ENCODE measurements around the gene ATXN1. TPM values are rescaled to one million over a fixed set of nuclear protein-coding genes. Genes with fewer than 3 reads are reported as not detected.

ATXN1 gene
- polyA plus RNA-seq, 1 donor, result 13.6 TPM

DNA sequence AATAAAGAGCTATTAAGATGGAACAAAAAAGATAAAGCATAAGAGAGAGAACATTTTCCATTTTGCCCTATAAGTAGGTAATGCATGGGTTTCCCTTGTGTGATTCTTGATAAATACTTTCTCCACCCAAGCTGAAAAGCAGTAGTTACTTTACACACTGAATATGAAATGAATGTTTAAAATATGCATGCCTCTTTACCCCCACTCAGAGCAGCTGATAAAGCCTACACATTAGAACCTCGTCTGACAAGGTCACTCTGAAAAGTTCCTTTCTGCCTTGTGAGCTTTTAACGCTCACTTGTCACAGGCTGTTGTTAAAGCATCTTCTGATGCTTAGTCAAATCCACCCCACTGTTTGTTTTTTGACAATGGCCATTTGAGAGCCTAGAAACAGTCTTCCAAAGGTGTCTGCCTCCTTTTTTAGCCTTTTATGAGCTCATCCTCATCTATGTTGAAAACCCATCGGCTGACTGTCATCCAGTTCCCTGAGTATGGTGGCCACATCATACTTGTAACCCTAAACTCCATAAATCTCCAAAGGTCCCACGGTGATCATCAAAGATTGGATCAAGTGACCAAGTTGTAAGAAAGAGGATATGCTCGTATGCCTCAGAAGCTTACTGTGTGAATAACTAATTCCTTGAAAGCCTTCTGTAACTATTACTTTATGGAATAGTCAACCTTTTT is 102.8 kb downstream of the ATXN1 start:
- no CpG with 5 or more reads among the region's 5 CpGs for WGBS (ENCODE audit: insufficient coverage, low lambda C conversion rate)
- no peak for DNase-seq
- no peak overlapping the region for H3K4me3 ChIP-seq (ENCODE audit: low read length)
- H3K4me1 ChIP-seq (ENCODE audit: control insufficient read depth, insufficient read depth, low read length), result no peaks in the 10 kb centered on the region
- H3K27ac ChIP-seq (ENCODE audit: low read length), result no peak overlapping the region
- H3K9me3 ChIP-seq (ENCODE audit: control insufficient read depth, low read depth, low read length), result peaks cover 5% of the 10 kb centered on the region
- H3K36me3 ChIP-seq (ENCODE audit: control insufficient read depth, insufficient read depth, low read length), result peaks cover 29% of the 10 kb centered on the region
- no peaks in the 10 kb centered on the region for H3K27me3 ChIP-seq (ENCODE audit: control insufficient read depth, insufficient read depth, low read length)

DNA sequence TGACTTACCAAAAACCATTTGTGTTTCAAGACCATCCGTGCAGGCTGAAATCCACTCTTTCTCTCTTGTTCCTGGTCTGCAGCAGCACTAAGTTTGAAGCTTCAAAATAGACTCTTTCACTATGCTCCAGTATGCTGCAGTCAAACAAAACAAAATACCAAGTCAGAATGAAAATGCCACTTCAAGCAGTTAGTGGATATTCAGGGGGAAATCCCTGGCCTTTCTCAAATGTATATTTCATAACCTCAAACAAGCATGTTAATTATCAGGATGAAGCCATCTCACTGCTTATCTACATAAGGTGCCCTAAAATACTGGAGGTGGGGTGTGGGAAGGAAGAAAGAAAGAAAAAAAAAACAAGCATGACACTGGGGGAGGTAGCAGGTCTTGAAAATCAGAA is 103.5 kb downstream of the ATXN1 start:
- Histone ChIP-seq H3K27me3 (ENCODE audit: control insufficient read depth, insufficient read depth, low read length) (no peaks in the 10 kb centered on the region), H3K4me3 (ENCODE audit: low read length) (no peak overlapping the region), H3K4me1 (ENCODE audit: control insufficient read depth, insufficient read depth, low read length) (no peaks in the 10 kb centered on the region), H3K9me3 (ENCODE audit: control insufficient read depth, low read depth, low read length) (peaks cover 5% of the 10 kb centered on the region), H3K36me3 (ENCODE audit: control insufficient read depth, insufficient read depth, low read length) (peaks cover 35% of the 10 kb centered on the region), H3K27ac (ENCODE audit: low read length) (no peak overlapping the region)
- no CpG with 5 or more reads among the region's 1 CpG for WGBS (ENCODE audit: insufficient coverage, low lambda C conversion rate)
- no peak for DNase-seq

DNA sequence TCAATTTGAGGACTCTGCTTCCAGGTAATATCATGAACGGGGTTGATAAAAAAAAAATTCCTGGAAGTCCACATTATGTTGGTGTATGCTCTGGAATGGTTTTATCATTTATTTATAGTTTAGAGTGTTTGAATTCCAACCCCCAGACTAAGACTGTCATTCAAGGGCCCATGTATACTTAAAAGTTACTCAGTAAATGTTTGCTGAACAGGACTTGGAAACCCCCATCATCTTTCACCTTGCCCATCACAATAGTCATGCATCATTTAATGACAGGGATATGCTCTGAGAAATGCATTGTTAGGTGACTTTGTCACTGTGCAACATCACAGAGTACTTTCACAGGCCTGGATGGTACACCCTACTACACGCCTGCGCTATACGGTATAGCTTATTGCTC is 104.8 kb downstream of the ATXN1 start:
- no CpG with 5 or more reads among the region's 4 CpGs for WGBS (ENCODE audit: insufficient coverage, low lambda C conversion rate)

DNA sequence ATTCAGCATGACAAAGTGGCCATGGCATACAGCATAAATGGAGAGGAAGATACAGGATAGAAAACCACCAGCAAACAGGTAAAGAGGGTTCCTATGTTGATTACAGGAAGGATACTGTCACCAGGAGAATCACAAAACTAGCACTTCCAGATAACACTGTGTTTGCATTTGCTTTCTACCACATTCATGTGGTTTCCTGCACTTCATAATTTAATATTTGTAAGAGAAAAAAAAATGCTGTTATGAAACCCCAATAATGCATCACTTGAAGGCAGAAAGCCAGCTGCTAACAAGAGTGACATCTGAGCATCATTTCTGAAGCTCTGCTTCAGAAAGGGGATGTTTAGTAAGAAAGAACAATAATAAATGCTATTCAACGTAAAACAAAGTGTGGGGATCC is 106.6 kb downstream of the ATXN1 start:
- H3K9me3 ChIP-seq (ENCODE audit: control insufficient read depth, low read depth, low read length), result no peaks in the 10 kb centered on the region
- DNase-seq, result no peak
- H3K27ac ChIP-seq (ENCODE audit: low read length), result no peak overlapping the region
- no CpG with 5 or more reads among the region's 1 CpG for WGBS (ENCODE audit: insufficient coverage, low lambda C conversion rate)
- peaks cover 37% of the 10 kb centered on the region for H3K36me3 ChIP-seq (ENCODE audit: control insufficient read depth, insufficient read depth, low read length)
- no peak overlapping the region for H3K4me3 ChIP-seq (ENCODE audit: low read length)
- no peaks in the 10 kb centered on the region for H3K4me1 ChIP-seq (ENCODE audit: control insufficient read depth, insufficient read depth, low read length)
- no peaks in the 10 kb centered on the region for H3K27me3 ChIP-seq (ENCODE audit: control insufficient read depth, insufficient read depth, low read length)

More for the DNA sequence above, 104.8 kb downstream of the ATXN1 start:
- H3K27ac ChIP-seq (ENCODE audit: low read length), result no peak overlapping the region
- no peaks in the 10 kb centered on the region for H3K4me1 ChIP-seq (ENCODE audit: control insufficient read depth, insufficient read depth, low read length)
- DNase-seq, result no peak
- H3K9me3 ChIP-seq (ENCODE audit: control insufficient read depth, low read depth, low read length), result peaks cover 2% of the 10 kb centered on the region
- H3K36me3 ChIP-seq (ENCODE audit: control insufficient read depth, insufficient read depth, low read length), result peaks cover 39% of the 10 kb centered on the region
- H3K4me3 ChIP-seq (ENCODE audit: low read length), result no peak overlapping the region
- H3K27me3 ChIP-seq (ENCODE audit: control insufficient read depth, insufficient read depth, low read length), result no peaks in the 10 kb centered on the region

DNA sequence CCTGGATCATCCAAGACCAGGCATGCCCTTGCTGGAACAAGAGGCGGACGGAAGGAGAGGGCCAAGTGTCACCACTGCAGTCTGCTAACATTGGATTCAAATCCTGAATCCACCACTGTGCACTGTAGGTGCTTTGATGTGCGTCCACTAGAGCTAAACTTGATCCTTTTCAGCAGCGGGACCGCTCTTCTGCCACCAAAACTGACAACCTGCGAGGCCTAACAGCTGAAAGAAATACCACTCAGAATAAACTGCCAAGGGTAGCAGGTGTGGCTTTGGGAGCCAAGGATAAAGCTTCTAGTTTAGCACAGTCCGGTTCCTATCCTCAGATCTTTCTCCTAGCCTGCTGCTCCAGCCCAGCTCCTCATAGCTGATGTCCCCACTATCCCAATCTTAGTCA is 108.0 kb downstream of the ATXN1 start:
- no peak for DNase-seq
- Histone ChIP-seq H3K4me1 (ENCODE audit: control insufficient read depth, insufficient read depth, low read length) (no peaks in the 10 kb centered on the region), H3K27ac (ENCODE audit: low read length) (no peak overlapping the region), H3K27me3 (ENCODE audit: control insufficient read depth, insufficient read depth, low read length) (no peaks in the 10 kb centered on the region), H3K9me3 (ENCODE audit: control insufficient read depth, low read depth, low read length) (no peaks in the 10 kb centered on the region), H3K4me3 (ENCODE audit: low read length) (no peak overlapping the region), H3K36me3 (ENCODE audit: control insufficient read depth, insufficient read depth, low read length) (peaks cover 37% of the 10 kb centered on the region)
- WGBS (ENCODE audit: insufficient coverage, low lambda C conversion rate), result no CpG with 5 or more reads among the region's 7 CpGs

DNA sequence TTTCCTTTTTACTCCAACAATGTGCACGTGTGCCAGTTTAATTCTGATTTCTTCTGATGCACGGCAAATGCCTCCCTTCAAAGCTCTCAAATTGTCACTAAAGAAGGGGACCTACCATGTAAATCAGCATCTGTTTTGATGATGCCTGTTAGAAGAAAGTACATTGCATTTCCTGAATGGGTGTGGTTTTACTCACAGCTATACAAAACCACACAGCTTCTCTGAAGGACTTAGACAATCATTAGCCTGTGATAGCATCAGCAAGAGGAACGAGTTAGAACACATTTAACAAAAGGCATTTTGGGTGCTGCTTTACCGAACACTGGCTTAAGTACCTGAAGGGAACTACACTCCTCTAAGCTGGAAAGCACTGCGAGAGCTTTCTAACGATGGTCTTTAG is 109.4 kb downstream of the ATXN1 start:
- Histone ChIP-seq H3K4me1 (ENCODE audit: control insufficient read depth, insufficient read depth, low read length) (no peaks in the 10 kb centered on the region), H3K4me3 (ENCODE audit: low read length) (no peak overlapping the region), H3K27ac (ENCODE audit: low read length) (no peak overlapping the region), H3K9me3 (ENCODE audit: control insufficient read depth, low read depth, low read length) (no peaks in the 10 kb centered on the region), H3K27me3 (ENCODE audit: control insufficient read depth, insufficient read depth, low read length) (no peaks in the 10 kb centered on the region), H3K36me3 (ENCODE audit: control insufficient read depth, insufficient read depth, low read length) (peaks cover 35% of the 10 kb centered on the region)
- WGBS (ENCODE audit: insufficient coverage, low lambda C conversion rate), result 100% methylated on average over 2 of the region's 6 CpGs
- DNase-seq, result no peak

DNA sequence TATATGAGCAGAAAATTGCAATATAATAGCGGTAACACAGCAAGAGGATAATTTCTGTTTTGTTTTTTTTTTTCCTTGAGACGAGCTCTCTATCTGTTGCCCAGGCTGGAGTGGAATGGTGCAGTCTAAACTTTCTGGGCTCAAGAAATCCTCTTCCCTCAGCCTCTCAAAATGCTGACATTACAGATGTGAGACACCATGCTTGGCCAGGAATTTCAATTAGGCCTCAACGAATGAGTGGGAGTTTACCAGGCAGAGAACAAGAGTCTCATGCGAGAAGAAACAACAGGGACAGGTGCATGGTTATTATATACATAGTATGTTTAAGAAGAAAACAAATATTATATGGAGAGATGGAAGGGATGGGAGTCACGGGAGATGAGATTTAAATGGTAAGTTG is 111.4 kb downstream of the ATXN1 start:
- H3K36me3 ChIP-seq (ENCODE audit: control insufficient read depth, insufficient read depth, low read length), result peaks cover 21% of the 10 kb centered on the region
- H3K4me3 ChIP-seq (ENCODE audit: low read length), result no peak overlapping the region
- H3K9me3 ChIP-seq (ENCODE audit: control insufficient read depth, low read depth, low read length), result no peaks in the 10 kb centered on the region
- no peak overlapping the region for H3K27ac ChIP-seq (ENCODE audit: low read length)
- H3K4me1 ChIP-seq (ENCODE audit: control insufficient read depth, insufficient read depth, low read length), result no peaks in the 10 kb centered on the region
- 100% methylated on average over 1 of the region's 5 CpGs for WGBS (ENCODE audit: insufficient coverage, low lambda C conversion rate)
- DNase-seq, result no peak
- H3K27me3 ChIP-seq (ENCODE audit: control insufficient read depth, insufficient read depth, low read length), result no peaks in the 10 kb centered on the region

DNA sequence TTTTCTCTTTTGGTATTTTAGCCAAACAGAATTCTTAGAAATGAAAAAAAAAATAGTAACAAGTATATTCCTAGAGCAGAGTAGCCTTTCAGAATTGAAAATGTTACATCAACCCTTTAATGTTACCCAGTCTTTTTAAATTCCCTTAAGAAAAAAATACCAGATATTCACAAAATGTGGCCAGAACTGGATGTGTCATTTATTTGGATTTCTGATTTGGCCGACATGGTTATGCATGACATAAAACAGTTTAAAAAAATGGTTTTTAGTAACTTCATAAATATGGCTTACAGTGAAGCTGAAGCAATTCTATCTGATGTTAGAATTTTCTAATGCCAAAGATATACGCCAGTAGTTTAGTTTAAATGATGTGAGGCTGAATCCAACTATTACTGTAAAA is 112.0 kb downstream of the ATXN1 start:
- Histone ChIP-seq H3K27ac (ENCODE audit: low read length) (no peak overlapping the region), H3K4me3 (ENCODE audit: low read length) (no peak overlapping the region), H3K4me1 (ENCODE audit: control insufficient read depth, insufficient read depth, low read length) (no peaks in the 10 kb centered on the region), H3K36me3 (ENCODE audit: control insufficient read depth, insufficient read depth, low read length) (peaks cover 17% of the 10 kb centered on the region), H3K27me3 (ENCODE audit: control insufficient read depth, insufficient read depth, low read length) (no peaks in the 10 kb centered on the region), H3K9me3 (ENCODE audit: control insufficient read depth, low read depth, low read length) (no peaks in the 10 kb centered on the region)
- 100% methylated on average over 1 of the region's 2 CpGs for WGBS (ENCODE audit: insufficient coverage, low lambda C conversion rate)
- DNase-seq, result no peak

DNA sequence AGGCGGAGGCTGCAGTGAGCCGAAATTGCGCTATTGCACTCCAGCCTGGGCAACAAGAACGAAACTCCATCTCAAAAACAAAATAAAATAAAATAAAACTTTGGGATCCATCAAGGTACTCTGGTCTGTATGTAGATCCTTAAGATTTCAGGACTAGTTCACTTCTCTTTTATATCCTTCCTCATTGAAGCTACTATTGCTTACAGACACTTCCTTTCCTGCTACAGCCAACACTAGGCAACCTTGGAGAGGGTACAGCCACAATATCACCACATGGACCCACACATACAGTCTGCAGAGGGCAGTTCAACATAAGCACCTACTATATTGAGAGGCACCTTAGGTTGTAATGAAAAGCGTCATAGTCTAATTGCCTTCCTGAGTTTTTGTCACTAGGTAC is 113.3 kb downstream of the ATXN1 start:
- Histone ChIP-seq H3K27ac (ENCODE audit: low read length) (no peak overlapping the region), H3K4me1 (ENCODE audit: control insufficient read depth, insufficient read depth, low read length) (no peaks in the 10 kb centered on the region), H3K4me3 (ENCODE audit: low read length) (no peak overlapping the region), H3K36me3 (ENCODE audit: control insufficient read depth, insufficient read depth, low read length) (peaks cover 14% of the 10 kb centered on the region), H3K27me3 (ENCODE audit: control insufficient read depth, insufficient read depth, low read length) (no peaks in the 10 kb centered on the region), H3K9me3 (ENCODE audit: control insufficient read depth, low read depth, low read length) (no peaks in the 10 kb centered on the region)
- no peak for DNase-seq
- WGBS (ENCODE audit: insufficient coverage, low lambda C conversion rate), result no CpG with 5 or more reads among the region's 5 CpGs

DNA sequence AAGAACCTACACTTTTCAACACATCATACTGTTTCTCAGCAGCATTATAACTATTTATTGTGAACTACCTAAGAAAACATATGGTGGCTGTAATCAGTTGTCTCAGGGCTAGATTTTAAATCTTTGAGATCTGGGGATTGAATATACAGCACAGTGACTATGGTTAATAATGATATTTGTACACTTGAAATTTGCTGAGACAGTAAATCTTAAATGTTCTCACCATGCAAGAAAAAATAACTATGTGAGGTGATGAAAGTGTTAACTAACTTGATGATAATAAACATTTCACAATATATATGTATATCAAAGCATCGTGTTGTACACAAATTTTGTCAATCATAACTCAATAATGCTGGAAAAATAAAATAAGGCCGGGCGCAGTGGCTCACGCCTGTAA is 113.8 kb downstream of the ATXN1 start:
- peaks cover 10% of the 10 kb centered on the region for H3K36me3 ChIP-seq (ENCODE audit: control insufficient read depth, insufficient read depth, low read length)
- no peak for DNase-seq
- no peak overlapping the region for H3K4me3 ChIP-seq (ENCODE audit: low read length)
- no peaks in the 10 kb centered on the region for H3K9me3 ChIP-seq (ENCODE audit: control insufficient read depth, low read depth, low read length)
- no peak overlapping the region for H3K27ac ChIP-seq (ENCODE audit: low read length)
- H3K27me3 ChIP-seq (ENCODE audit: control insufficient read depth, insufficient read depth, low read length), result no peaks in the 10 kb centered on the region
- no CpG with 5 or more reads among the region's 4 CpGs for WGBS (ENCODE audit: insufficient coverage, low lambda C conversion rate)
- H3K4me1 ChIP-seq (ENCODE audit: control insufficient read depth, insufficient read depth, low read length), result no peaks in the 10 kb centered on the region

DNA sequence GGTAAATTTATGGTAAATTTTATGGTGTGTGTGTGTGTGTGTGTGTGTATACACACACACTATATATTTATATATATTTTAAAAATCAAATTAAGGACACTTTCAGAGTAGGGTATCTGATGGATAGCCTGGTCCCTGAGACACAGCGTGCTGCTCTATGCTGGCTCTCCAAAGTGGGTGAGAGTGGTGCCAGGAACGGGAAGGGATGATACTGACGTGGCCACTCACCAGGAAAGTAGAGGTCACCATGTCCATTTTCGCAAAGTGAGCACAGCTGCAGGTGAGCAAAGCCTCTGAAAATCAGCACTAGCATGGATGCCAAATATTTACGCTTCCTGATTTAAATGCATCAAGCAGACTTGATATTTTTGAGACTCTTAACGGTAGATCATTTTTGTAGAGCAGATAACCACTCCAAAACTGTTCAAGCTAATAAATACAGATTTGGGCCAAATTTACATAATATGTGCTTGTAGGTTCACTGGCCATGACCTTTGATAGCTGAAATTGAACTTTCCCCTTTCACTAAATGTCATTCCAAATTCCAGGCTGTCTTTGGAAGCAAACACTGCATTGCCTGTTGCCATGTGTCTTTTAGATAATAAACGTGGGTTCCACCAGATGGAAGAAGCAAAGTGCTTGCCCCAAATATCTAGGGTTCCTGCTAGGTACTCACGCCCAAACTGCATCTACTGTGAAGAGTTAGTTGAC is 116.6 kb downstream of the ATXN1 start:
- H3K9me3 ChIP-seq (ENCODE audit: control insufficient read depth, low read depth, low read length), result no peaks in the 10 kb centered on the region
- no peak for DNase-seq
- no CpG with 5 or more reads among the region's 8 CpGs for WGBS (ENCODE audit: insufficient coverage, low lambda C conversion rate)
- no peak overlapping the region for H3K27ac ChIP-seq (ENCODE audit: low read length)
- H3K36me3 ChIP-seq (ENCODE audit: control insufficient read depth, insufficient read depth, low read length), result peaks cover 10% of the 10 kb centered on the region
- no peak overlapping the region for H3K4me3 ChIP-seq (ENCODE audit: low read length)
- no peaks in the 10 kb centered on the region for H3K4me1 ChIP-seq (ENCODE audit: control insufficient read depth, insufficient read depth, low read length)
- H3K27me3 ChIP-seq (ENCODE audit: control insufficient read depth, insufficient read depth, low read length), result no peaks in the 10 kb centered on the region

All from large intestine (tissue), 3 donors.